ENCODE results near the gene NWD2.

NWD2 gene

DNA sequence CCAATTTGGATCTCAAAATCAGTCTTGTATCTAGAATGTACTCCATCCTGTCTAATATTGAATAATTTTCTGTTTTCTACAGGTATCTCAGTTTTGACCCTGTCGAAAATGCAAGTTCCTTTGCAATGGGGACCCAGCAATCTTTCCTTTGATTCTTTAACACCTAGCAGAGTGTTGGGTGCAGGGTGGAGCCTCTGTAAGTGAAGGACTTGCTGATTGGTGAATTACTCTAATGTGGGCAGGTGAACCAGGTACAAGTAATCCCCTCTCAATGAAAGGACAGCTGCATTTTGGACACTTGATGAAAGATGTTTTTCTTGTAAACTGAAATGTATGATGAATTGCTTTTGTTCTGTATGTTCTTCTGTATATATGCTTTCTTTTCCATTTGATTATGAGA, 54.9 kb downstream of the NWD2 start:
- DNase-seq = no peak

DNA sequence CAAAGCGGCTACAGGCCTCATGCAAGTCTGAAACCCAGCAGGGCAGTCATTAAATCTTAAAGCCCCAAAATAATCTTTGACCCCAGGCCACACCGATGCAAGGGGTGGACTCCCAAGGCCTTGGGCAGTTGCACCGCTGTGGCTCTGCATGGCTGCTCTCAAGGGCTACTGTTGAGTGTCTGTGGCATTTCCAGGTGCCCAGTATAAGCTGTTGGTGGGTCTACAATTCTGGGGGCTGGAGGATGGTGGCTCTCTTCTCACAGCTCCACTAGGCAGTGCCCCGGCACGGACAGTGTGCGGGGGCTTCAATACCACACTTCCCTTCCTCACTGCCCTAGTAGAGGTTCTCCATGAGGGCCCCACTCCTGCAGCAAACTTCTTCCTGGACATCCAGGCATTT, 60.1 kb downstream of the NWD2 start:
- no peak for DNase-seq

DNA sequence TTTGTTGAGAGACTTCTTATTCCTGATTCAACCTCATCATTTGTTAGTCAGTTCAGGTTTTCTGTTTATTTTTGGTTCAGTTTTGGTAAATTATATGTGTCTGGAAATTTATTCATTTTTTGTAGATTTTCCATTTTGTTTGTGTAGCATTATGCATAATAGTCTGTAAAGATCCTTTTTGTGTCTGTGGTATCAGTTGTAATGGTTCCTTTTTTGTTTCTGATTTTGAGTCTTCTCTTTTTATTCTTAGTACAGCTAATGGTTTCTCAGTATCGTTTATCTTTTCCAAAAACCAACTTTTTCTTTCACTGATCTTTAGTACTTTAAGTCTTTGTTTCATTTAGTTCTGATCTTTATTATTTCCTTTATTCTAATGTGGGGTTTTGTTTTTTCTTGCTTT, 61.4 kb downstream of the NWD2 start:
- no peak for DNase-seq

DNA sequence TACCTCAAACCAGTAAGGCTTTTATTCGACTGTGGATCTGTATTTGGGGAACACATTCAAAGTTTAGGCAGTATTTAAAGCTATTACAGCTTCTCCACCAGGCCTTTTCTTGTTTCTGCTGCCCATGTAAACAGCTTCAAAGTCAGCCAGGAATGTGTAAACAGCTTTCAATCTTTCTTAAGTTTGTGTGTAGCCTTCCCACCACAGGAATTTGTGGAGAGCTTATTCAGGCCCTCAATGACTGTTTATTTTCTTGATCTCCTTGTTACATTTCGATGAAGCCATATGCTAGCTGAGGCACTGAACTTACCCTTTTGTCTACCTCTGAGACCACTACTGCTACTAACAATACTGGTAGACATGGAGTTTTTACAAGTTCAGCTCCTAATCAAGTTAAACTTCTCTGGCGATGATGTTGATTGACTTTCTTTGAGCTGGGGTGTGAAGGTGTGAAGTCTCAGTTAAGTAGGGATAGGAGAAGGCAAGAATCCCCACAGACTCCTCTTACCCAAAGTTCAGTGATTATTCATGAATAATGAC, 72.6 kb downstream of the NWD2 start:
- DNase-seq = no peak

DNA sequence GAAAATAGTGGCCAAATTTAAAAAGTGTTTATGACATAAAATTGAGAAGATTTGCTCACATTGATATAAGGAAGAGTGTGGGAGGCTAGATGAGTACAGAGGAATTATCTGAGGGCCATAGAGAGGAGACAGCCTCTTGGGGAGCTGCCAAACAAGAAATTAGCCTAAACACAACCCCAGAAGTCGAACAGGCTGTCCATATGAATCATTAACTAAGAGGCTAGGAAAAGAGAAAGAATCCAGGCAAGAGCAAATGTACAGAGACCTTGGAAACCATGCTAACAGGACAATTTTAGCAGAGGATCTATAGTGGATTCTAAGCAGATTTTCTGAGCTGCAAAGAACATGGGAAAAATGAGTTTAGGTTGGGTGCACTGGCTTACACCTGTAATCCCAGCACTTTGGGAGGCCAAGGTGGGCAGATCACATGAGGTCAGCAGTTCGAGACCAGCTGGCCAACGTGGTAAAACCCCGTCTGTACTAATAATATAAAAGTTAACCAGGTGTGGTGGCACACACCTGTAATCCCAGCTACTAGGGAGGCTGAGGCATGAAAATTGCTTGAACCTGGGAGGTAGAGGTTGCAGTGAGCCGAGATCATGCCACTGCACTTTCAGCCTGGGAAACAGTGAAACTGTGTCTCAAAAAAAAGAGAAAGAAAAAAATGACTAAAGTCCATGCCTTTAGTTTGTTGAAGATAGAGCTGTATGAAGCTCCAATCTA, 76.1 kb downstream of the NWD2 start:
- no peak for DNase-seq

DNA sequence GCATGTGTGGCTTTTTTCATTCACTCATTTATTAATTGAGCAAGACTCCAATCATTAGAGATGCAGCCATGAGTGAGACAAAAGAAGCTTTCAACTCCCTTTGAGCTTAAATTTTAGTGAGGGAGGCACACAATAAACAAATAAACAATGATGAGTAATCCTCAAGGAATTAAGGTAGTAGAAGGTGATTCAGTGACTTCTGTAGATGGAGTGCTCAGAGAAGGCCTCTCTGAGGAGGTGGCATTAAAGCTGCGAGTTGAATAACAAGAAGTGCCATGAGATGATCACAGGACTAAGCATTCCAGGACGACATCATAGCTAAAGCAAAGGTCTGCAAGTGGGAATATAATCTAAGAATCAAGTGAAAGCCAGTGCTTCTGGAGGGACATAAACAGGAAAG, 77.6 kb downstream of the NWD2 start:
- DNase-seq = no peak

DNA sequence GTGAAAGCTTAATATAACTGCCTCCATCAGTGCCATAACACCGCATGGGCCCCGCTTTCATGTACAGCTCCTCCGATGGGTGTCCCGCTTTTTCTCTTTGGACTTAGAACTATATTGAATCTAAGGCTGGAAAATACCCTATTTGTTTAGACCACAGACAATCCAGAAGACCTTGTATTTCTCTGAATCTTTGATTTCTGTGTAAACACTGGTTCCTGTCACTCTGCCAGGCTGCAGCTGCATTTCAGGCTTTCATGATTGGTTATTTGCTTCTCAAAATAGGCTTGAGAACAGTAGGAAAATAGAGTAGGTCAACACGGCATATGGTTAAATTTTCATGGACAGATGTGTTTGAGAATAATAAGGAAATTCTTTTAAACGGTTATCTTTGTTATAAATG, 80.0 kb downstream of the NWD2 start:
- DNase-seq = no peak

DNA sequence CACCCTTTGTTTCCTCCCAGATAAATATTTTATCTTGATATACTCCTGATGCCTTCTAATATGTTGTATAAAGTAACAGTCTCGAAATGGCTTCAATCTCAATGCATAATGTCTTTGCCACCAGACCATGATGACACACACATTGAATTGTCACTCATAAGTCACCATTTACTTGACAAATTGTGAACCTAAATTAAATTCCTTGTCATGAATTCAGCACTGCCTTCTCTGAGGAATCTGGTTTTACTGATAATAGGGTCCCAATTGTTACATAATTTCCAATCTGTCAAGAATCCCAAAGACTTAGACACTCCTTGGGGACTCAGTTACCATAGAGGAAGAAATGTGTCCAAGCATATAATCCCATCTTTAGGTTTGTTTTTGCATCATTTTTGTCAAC, 82.3 kb downstream of the NWD2 start:
- DNase-seq = no peak

DNA sequence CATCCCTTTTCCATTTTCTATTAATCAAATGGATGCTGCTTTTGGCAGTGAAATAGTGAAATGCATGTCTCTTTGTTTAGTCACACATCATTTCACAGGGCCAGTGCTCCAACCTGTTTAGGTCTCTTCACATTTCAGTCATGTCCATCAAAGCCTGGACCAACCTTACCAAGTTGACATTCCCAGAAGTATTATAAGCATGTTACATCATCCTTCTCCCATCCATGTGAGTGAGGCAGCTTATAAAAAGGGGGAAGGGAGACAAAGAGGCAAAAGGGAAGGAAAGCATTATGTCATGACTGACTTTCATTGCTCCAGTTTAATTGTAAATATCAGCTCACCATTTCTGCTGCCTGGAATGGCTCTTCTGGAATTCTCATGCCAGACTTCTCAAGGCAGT, 94.4 kb downstream of the NWD2 start:
- DNase-seq = no peak

DNA sequence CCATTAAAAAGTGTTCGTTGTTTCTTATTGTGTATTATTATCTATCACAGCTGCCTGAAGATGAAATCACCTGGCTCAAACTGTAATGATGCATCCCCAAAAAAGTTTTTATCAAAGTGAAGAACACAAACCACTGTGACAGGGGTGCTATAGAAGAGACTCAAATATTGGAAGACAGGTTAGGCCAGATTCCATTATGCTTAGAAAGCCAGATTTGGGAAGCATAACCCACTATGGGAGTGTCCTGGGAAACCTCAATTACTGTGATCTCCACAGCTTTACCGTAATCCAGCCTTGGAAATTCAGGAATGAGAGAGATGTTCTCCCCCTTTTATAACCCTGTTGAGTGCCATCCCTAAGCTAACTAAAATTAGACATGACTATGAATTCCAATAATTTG, 114.2 kb downstream of the NWD2 start:
- DNase-seq = no peak

DNA sequence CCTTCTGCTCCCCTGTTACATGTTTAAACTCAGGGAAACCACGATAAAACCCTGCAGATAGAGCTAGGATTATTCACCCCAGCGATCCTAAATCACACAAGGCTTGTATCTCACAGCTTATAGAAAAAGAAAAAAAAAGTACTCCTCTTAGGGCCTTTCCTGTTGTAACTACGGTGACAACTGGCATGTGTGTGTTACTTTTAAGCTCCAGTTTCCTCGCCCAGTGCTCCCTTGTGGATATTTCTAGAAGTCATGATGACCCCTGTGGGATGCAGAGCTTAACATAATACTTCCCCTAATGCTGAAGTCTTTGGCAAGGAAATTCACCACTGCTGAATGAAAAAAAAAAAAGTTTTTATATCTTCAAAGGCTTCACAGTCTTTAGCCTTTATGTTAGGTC, 114.7 kb downstream of the NWD2 start:
- DNase-seq = no peak

DNA sequence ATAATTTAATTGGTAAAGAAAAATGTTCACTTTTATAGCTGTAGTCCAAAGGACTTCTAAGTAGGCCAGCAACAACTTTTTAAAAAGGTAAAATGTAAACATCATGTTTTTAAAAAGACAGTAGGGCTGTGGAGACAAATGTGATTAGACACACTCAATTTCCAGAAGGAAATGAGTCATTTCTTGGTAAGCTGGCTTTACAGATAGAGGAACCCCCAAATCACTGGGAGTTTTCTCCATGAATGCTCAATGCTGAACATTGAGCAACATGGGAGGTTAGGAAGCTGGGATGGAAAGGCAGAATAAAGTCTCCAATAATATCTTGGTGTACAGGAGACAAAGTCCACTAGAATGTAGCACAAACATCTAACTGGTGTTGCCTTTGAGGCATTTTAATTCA, 121.3 kb downstream of the NWD2 start:
- peak; percentile 8 for DNase-seq

DNA sequence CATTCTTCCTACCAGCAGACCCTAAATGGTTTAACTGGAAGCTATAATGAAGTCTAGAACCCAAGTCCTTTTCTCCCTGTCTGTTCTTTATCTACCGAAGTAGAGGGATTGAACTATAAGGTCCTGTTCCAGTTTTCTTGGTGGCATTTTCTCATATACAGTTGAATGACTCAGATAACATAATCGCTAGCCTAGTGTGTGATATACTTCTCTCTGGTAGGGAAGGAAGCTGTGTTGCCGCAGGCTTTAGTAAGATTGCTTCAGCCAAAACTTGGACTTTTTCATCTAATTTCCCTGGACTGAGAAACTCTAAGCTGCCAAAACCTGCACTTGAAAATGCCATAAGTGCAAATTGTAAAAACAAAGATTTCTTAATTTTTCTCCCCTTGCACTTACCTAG, 123.4 kb downstream of the NWD2 start:
- DNase-seq = no peak

DNA sequence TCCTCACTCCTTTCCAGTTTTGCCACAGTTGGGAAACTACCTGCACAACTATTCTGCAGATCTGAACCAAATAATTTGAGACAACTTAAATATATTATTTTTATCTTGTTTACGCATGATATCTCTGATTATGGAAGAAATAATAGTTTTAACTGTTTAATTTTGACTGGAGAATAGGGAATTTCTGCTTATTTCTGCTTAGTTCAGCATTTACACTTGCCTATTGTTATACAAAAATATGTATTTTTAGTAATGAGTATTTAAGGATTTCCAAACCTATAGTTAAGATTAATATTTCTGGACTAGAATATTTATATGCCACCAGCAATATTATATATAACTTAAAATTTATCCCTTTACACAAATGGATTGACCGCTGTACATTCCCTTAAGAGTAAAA, 125.5 kb downstream of the NWD2 start:
- no peak for DNase-seq

DNA sequence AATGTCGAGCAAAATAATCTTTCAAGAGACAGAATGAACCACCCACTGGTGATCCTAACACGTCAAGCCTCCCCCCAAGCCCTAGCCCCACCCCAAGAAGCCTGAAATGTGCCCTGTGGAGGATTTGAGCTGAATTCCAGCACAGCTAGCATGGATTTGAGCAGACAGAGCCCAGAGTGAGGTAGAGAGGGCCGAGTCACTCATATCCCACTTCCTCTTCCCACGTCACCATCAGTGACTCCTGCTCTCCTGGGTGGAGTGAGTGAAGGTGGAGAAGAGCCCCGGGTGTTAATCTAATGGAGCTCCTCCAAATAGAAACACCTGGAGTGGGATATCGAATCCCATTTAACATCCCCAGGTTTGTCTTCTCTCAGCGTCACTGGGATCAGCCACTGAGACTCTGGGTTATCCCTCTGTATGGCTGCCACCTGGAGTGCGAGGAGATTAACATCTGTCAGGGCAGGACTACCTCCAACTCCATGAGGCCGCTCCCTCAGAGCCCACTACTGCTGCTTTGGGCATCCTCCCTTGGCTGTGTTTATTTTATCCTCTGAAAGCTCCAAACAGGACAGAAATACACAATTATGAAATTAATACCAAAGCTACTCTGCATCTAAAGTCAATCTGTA, 136.6 kb downstream of the NWD2 start:
- DNase-seq = no peak

DNA sequence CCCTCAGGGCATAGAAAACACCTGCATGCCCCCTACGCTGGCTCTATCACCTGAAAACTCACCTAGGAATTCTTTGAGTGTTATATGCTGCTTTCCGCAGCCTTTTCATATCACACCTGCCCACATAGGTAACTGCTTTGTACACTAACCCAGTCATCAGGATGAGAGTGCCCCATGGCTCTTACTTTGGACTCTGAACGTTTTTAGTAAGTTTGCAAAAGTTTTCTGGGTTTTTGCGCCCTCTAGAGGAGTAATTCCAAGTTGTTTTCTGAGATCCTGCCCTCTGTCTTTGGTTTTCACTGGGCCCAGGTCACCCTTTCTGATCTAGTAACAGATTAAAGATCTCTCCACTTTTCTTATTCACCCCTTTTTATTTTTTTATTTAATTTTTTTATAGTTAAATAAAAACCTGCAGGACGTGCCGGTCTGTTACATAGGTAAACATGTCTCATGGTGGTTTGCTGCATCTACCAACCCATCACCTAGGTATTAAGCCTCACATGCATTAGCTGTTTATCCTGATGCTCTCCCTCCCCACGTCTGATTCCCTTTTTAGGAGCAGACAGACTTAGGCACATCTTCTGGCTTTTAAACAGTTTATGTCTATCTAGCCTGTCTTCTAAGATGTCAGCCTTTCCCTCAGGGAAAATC, 139.2 kb downstream of the NWD2 start:
- peak; percentile 56 for DNase-seq

DNA sequence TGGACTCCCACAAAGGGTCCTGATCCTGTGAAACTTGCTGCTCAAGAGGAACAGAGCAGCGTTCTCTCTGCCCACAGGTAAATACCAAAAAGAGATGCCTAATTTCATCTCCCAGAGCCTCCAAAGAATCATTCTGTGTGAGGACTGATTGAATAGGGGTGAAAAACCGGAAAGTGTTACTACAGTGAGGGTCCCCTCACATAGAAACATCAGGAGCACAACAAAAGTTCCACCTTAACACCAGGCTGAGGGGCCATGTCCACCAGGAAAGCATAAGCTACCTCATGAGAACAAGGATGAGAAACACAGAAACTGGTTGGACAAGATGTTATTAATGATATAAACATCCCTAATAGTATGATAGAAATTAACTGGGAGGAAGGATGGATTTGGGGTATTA, 140.9 kb downstream of the NWD2 start:
- no peak for DNase-seq

DNA sequence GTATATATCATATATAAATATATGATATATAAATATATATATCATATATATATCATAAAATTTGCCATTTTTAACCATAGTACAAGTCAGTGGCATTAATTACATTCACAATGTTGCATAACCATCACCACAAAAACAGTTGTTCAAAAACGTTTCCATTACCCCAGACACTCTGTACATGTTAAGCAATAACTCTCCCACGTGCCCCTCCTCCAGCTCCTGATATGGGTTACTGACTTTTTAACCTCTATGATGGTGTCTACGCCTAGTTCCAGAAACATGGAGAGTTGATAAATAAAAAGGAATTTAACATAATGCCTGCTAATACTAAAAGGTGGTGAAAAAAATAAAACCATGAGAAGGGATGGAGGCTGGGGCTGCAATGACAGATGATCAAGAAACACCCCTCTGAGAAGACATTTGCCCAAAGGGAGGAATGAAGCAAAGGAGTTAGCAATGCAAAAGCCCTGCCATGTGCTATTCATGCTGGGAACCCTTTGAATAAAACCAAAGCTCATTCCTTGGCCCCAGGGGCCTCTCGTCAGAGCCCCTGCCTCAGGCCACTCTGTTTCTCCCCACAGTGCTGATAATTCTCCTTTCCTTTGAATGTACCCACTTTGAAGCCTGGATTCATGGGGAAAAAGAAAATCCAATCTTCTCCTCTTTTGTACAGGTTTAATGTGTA, 144.3 kb downstream of the NWD2 start:
- peak; percentile 18 for DNase-seq

DNA sequence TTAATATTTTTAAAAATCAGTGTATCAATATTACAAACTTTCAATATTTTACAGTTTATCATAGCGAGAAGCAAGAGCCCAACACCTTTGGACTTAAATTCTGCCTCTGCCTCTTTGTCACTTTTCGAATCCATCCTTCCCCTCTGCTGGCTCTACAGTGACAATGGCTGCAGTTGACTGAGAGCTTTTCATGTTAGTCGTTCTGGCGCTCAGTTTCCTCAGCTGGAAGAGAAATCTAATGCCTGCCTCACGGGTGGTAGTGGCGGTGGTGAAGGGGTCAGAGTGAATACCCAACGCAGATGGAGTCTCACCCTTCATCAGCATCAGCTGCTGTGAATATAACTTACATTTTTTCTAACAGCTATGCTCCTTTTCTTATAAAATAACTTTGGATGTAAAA, 144.8 kb downstream of the NWD2 start:
- DNase-seq = no peak

DNA sequence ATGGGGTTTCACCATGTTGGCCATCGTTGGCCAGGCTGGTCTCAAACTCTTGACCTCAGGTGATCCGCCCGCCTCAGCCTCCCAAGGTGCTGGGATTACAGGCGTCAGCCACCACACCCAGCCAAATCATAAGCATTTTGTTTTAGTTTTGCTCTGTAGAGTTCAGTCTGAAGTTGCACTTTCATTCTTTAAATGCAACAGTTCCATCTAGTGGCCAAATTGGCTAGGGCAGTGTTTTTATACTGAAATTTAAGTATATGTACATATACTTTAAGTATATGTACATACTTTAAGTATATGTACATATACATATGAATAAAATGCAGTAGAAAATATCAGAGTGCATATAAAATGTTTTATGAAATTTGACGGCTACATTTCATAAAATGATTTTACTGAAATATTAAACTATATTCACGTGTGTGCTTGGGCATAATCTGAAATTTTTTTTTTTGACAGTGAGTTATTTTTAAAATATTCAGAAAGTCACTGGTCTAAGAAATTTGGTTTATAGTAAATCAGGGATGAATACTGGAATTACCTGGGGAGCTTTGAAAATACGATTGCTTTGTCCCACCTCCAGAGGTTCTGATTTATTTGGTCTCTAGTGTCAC, 145.5 kb downstream of the NWD2 start:
- peak; percentile 60 for DNase-seq

DNA sequence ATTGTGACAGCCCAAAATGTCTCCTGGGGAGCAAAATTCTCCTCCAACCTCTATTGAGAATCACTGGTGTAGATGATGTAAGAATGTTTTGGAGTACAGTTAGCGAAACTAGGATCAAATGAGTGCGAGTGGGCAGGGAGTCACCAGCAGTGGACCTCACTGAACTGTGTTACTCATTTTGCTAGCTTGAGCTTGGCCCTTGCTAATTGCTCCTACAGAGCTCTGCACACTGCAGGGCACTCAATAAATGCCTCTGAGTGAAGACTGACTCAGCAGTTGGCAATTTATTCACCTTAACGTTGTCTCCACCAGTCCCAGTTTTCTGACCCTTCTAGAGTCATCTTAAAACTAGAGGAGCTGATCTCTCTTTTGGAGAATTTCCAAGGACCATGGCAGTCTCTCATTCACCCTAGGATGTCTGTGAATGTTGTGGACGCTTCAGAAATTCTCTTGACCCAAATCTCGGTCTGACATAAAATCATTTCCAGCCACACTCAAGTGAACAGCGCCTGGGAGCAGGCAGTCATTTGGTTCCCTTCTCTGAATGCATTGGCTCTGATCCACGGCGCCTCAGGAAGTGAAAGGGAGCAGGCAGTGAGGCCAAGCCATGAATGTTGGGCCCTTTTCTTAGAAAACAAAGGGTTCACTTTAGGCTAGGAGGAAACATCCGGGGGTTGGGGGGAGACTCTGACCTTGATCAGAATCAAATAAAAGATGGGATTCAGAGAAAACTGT, 148.1 kb downstream of the NWD2 start:
- DNase-seq = no peak

DNA sequence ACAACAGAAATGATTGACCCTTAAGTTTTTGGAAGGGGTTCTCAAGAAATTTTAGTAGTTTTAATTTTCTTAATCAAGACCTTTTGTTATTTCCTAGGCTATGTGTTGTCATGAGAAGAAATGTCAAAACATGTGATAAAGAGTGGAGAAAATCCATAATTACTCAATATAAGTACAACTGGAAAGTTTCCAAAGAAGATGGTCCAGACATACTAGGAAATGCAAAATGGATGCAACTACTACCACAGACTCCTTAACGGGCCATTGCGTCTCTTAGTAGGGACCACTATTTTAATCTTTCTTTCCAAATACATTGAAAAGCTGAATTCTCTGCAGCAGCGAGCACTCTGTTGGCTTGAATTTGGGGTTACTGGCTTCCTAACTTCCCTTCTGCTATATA, 148.8 kb downstream of the NWD2 start:
- DNase-seq = no peak

DNA sequence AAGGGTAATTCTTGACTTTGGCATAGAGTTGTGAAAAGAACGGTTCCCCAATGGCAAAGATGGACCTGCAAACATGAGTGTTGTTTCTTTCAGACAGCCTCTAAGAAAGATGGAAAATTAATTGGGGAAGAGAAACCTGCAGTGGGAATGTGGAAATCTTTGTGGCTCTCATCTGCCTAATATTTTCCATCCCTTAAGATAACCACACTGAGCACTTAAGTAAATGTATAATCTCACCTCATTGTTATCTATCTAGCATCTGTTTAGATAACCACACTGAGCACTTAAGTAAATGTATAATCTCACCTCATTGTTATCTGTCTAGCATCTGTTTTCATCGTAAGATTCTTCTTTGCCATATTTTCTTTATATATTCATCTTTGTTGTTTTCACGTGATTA, 149.3 kb downstream of the NWD2 start:
- no peak for DNase-seq
